Left colon (tissue), 2 donors: ENCODE measurements around the gene GRIN2A. TPM values are rescaled to one million over a fixed set of nuclear protein-coding genes. Genes with fewer than 3 reads are reported as not detected.

ENCODE experiments used
- ATAC-seq: fragments of 200-7000 bp; cut with Tn5 transposase; one replicate; pipeline ENCODE4 v1.9.1; 2020; ENCODE audit warnings: mild to moderate bottlenecking, moderate library complexity
- DNase-seq, 2 donors: peaks; one replicate each; pipeline ENCODE4 v3.0.0-alpha.2; 2020
- intact Hi-C, 2 donors: fragments of 100-400 bp; cut with DNase I in 1 of 2; cut with micrococcal nuclease in 1 of 2; formaldehyde crosslinking; loops; one replicate each; pipeline versions ENCODE4 v1.11.2 to v1.14.0; 2022; cut with DNase I, micrococcal nuclease
- total RNA-seq, 2 donors: library from RNA; stranded (reverse); fragmentation: NEBNext Ultra II Directional; extraction: Animal tissue kit (Norgen Biotek cat#: 25700); gene quantifications; one replicate each; pipeline ENCODE4 v1.2.1, GENCODE V29; 2021
- donor health status: DM: no; HTN: no; CAD: no.
- donor health status: DM: yes; HTN: yes; CAD: no.

The GRIN2A gene
- total RNA-seq, 2 donors from 2014 or later = 0.24 to 0.78 TPM

DNA sequence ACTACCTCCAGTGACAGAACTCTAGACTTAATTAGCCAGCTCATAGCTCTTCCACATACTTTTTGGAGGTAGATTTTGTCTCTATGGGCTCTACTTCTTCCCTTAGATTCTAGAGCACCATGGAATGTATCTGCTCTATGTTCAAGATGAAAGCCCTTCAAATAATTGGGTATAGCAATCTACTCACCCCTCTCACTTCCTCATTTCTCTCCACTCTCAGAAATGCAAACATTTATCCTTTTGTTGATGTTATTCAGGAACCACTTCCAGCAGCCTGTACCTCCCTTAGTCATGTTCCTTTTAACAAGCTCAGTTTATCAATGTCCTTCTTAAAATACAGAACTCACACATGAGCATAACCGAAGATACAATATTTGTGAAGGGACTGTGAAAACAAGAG, 78.5 kb downstream of the GRIN2A start:
- intact Hi-C loops = no loop called here
- ATAC-seq (no peak), DNase-seq (no peak)

DNA sequence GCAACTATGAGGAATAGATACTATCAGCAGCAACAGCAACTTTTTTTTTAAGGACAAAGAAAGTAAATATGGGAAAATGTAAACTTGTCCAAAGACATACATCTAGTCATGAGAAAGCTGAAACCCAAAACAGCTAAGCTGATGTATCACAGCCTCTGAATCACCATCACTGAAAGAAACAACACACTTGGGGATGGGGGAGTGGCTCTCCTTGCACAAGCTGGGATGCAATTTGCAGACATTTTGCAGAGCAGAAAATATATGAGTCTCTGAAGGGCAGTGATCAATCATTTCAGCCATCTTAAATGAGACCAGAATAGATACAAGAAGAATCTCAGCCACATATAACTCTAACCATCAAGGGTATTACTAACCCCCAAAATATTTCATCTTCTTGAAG, 79.1 kb downstream of the GRIN2A start:
- intact Hi-C loops = no loop called here
- DNase-seq = no peak
- no peak for ATAC-seq

GRCh38 chr16:10100829-10101228, 81.4 kb downstream of the GRIN2A start:
- ATAC-seq = no peak
- no peak for DNase-seq
- intact Hi-C loops = no loop called here

GRCh38 chr16:10098991-10099390, 83.2 kb downstream of the GRIN2A start:
- no peak for ATAC-seq
- intact Hi-C loops = no loop called here

DNA sequence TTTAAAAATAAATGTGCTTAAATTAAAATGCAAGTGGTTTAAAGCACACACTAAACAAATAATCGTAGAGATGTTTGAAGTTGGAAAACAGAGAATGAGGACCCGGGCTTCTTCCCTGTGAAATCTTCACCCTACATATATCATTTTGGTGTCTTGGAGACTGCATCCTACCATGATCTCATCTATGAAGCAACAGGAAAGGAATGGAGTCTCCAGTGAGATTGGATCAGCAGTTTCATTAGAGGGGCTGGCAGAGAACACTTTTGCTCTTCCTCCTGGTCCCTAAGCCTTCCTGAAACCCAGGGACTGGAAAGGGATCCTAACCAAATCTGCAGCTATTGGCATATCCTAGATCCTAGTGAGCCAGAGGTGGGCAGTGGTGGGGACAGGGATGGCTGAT, 85.0 kb downstream of the GRIN2A start:
- ATAC-seq = no peak
- DNase-seq = no peak
- intact Hi-C loops = no loop called here

More at GRCh38 chr16:10098991-10099390, 83.2 kb downstream of the GRIN2A start:
- DNase-seq = no peak

DNA sequence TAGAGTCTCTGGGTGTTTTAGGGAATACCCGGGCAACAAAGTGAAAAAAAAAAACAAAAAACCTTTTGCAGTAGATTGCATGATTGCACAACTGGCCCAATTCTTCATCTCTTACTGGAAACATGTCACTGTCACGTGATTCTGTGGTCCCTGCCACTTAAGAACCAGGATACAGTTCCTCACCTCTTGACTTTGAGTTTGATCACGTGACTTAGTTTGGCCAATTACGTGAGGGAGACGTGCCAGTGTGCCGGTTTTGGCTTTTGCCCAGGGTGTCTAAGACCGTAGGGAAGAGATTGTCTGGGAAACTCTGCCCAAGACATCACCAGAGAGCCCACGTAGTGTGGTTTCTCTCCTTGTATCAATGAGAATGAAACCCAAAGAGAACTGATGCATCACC, 88.7 kb downstream of the GRIN2A start:
- intact Hi-C loops = no loop called here
- no peak for ATAC-seq
- DNase-seq = no peak

DNA sequence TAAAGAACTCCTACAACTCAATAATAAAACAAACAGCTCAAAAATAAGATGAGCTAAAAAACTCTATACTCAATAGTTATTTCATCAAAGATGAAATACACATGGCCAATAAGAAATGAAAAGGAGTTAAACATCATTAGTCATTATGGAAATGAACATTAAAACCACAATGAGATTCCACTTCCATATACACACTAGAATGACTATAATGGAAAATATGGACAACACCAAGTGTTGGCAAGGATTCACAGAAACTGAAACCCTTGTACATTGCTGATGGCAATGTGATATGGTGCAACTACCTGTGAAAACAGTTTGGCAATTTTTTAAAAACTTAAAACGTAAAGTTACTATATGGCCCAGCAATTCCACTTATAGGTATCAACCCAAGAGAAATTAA, 91.4 kb downstream of the GRIN2A start:
- ATAC-seq (no peak), DNase-seq (no peak)
- intact Hi-C loops = no loop called here

- intact Hi-C loops = no loop called here
- ATAC-seq = no peak
- no peak for DNase-seq
Measured at GRCh38 chr16:10088380-10088793, 93.8 kb downstream of the GRIN2A start.

DNA sequence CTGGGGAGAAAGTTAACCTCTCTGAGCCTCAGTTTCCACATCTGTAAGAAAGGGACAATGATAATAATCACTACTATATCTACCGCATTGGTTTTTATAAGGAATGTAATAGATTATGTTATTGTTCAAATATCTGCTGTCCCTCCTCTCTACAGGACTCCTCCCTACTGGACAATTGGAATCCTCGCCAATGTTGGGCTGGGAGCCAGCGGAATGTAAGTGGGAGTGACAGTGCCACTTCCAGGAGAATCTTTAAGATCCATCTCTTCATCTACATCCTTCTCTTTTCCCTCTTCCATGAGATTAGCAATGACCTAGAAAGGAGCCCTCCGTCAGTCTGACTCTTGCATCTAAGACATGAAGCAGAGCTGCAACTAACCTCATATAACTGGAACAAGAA, 95.1 kb downstream of the GRIN2A start:
- ATAC-seq (no peak), DNase-seq (no peak)
- intact Hi-C loops = no loop called here

GRCh38 chr16:10086620-10087019, 95.6 kb downstream of the GRIN2A start:
- DNase-seq (no peak), ATAC-seq (no peak)
- intact Hi-C loops = no loop called here

GRCh38 chr16:10085078-10085798, 97.0 kb downstream of the GRIN2A start:
- ATAC-seq (no peak), DNase-seq (no peak)
- intact Hi-C loops = no loop called here

GRCh38 chr16:10083301-10083700, 98.9 kb downstream of the GRIN2A start:
- intact Hi-C loops = no loop called here
- ATAC-seq = no peak
- no peak for DNase-seq

DNA sequence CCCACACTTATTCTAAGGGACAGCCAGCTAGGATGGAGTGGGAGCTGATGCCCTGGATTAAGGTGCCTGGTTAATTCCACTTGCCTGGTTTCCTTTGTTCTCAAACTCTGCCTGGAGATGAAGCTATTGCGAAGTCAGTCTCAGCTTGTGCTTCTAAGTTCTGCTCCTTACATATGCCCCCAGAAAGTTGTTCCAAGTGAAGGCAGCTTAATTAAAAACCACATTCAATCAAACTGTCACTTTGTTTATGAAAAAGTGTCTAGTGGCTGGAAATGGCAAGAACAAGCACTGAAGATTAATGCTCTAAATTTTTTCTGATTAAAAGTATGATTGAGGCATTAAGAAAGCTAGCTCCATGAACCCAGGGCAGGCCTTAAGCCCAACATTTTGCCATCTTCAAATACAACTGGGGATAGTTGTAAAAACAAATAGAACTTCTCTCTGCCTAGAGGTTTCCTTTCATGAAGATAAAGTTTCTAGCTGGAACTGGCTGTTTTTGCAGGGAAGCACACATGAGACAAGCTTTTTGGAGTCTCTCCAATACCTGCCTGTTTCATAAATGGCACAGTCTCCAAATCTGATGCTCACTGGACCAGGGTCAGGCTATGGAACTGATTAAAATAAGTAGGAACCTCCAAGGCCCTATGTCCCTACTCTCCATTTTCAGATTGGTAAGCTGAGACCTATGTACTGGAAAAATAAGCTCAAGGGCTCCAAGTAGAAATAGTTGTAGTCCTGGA, 100.9 kb downstream of the GRIN2A start:
- intact Hi-C loops = no loop called here
- ATAC-seq (no peak), DNase-seq (no peak)

DNA sequence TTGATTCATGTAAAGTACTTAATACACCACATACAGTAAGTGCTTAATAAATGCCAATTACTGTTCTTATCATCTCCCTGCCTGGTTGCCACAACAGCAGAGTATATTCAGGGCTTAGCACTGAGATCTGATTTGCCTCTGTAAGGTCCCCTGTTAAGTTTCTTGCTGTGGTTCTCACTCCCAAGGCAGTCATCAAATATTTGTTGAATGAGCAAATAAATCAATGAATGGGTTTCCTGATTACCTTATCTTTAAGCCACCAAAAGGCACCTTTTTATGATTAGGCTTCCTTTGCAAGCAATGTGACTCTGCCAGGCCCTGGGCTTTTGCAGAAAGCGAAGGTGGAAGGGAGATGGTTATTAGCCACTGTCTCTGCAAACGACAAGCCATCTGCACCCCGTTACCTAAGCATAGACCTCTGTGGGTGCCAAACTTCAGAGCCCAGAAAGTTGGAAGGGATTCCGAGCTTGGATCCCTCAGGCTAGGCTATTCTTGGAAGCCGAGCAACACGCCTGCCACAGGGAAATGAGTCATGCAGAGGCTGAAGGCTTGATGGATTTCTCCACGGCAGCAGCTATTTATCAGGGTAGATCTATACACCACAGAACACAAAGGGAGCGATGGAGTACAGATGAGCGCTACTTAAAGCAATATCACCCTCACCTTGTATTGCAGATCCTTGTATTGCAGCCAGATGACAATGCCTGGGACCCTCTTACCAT, 102.0 kb downstream of the GRIN2A start:
- ATAC-seq (no peak), DNase-seq (no peak)
- intact Hi-C loops = no loop called here

- DNase-seq = no peak
- intact Hi-C loops = no loop called here
- ATAC-seq = no peak
Measured at GRCh38 chr16:10078541-10078949, 103.7 kb downstream of the GRIN2A start.

DNA sequence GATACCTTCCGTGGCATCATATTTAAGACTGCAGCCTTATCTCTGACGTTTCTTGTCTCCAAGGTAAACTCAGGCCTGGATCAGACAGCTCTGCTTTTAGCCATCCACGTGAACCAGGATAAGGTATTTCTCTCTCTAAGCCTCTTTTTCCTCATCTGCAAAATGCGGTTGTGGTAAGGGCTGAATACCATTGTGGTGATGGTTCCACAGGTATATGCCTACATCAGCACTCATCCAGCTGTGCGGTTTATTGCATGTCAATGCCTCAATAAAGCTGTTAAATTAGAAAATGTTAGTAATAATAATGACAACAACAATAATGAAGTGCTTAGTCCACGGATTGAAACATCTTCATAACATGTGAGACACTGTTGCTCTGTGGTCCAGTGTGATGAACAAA, 104.4 kb downstream of the GRIN2A start:
- intact Hi-C loops = no loop called here
- ATAC-seq = no peak

GRCh38 chr16:10076037-10076436, 106.2 kb downstream of the GRIN2A start:
- intact Hi-C loops = no loop called here
- DNase-seq (no peak), ATAC-seq (no peak)

More for the DNA sequence above, 104.4 kb downstream of the GRIN2A start:
- no peak for DNase-seq

- DNase-seq = no peak
- intact Hi-C loops = no loop called here
- ATAC-seq = no peak
Measured at GRCh38 chr16:10070591-10070990, 111.6 kb downstream of the GRIN2A start.

GRCh38 chr16:10069374-10069773, 112.9 kb downstream of the GRIN2A start:
- ATAC-seq (no peak), DNase-seq (no peak)
- intact Hi-C loops = no loop called here

DNA sequence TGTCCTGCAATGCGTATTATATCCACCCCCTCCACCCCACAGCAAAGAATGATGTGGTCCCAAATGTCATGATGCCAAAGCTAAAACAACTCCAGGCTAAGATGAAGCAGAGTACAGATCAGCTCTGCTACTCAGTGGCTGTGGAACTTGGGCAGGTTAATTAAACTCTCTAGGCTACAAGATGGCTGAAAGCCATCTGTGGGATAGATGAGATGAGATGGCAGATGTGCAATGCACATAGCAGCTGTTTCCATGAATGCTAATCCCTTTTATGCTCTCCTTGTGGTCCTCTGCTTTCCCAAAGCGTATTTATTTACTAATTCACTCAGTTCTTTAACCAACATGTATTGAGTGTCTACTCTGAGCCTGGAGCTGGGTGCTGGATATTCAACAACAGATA, 114.4 kb downstream of the GRIN2A start:
- intact Hi-C loops = no loop called here
- DNase-seq (no peak), ATAC-seq (no peak)
